Measurements from ENCODE around the gene COL21A1.

Gene COL21A1

GRCh38 chr6:56245903-56246351 is 1.5 kb downstream of the COL21A1 start:
- no peak for DNase-seq (ENCODE audit: low read depth in 2 of 2)

GRCh38 chr6:56244528-56245253 is 2.7 kb downstream of the COL21A1 start:
- DNase-seq (ENCODE audit: low read depth in 2 of 2): no peak

DNA sequence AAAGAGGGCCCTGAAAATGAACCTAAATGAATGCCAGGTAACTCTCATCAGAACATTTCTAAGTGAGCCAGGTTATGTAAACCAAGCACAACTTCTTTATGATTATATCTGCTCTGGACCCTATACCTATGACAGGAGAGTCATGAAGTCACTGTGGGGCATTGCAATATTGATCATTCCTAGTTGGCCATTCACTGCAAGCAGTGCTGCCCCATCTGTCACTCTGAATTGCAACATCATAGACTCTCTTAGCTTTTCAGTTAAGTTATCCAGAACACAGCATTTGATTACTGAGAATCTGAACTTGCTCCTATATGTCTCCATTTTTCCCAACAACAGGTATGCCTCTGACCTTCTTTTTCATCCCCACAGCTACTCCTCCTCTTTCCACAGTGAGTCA is 3.3 kb downstream of the COL21A1 start:
- DNase-seq (ENCODE audit: low read depth in 2 of 2): no peak

DNA sequence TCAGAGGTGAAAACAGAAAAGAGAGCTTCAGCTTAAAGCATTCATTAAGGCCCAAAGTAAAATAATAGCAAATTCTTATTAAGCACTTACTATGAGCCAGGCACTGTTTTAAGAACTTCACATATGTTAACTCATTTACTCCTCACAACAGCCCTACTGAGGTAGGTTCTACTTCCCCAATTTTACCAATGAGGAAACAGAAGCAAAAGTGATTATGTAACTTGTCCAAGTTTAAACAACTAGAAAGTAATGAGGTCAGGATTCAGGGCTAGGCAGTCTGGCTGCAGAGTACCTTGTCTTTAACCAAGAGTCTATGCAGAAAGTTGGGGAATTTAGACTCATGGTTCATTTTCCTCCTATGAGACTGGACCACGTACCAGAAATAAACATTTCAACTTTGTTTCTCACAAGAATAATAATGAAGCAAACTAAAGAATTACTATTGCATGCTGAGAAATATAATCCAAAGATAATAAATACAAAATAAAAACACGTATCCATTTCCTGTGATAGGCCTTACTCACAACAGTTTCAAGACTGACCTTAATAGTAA is 3.8 kb downstream of the COL21A1 start:
- DNase-seq (ENCODE audit: low read depth in 2 of 2): no peak

- no peak for DNase-seq (ENCODE audit: low read depth in 2 of 2)
Measured at GRCh38 chr6:56242346-56242745, 5.0 kb downstream of the COL21A1 start.

- DNase-seq (ENCODE audit: low read depth in 2 of 2): no peak
Measured at GRCh38 chr6:56241124-56241802, 6.1 kb downstream of the COL21A1 start.

GRCh38 chr6:56238352-56238751 is 9.0 kb downstream of the COL21A1 start:
- no peak for DNase-seq (ENCODE audit: low read depth in 2 of 2)

DNA sequence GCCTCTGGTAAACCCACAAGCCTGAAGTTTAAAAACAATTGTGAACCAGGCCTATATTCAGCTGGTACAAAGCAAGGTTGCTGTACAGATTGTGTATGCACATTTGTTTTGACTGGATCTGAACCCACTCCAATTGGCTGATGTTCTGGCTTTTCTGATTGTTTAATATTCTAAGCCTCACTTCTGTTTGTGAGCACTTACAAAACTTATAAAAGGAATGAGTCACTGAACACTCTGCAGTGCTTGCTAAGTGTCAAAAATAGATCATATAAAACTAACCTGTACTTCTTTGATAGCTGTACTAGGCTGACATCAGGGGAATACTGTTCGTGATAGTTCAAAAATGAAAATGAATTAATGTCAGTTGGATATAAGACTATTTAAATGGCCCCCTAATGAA is 12.1 kb downstream of the COL21A1 start:
- DNase-seq (ENCODE audit: low read depth in 2 of 2): no peak

GRCh38 chr6:56232436-56232835 is 14.9 kb downstream of the COL21A1 start:
- DNase-seq (ENCODE audit: low read depth in 2 of 2): no peak

DNA sequence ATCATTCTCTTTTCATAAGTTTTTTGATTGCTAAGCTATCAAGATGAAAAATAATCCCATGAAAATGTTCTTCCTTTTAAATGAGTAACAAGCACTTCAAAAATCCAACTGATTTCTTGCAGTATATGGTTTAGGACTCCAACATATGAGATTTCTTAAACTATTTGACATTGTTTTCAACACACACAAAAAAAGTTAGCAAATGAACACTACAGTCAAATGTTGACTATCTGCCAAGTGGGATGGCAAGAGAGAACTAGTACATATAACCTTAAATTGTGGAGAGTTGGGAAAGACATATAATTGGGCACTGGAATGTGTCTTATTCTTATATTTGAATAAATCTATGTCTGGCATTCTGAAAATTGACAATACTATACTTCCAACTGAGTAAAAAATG is 15.6 kb downstream of the COL21A1 start:
- no peak for DNase-seq (ENCODE audit: low read depth in 2 of 2)

DNA sequence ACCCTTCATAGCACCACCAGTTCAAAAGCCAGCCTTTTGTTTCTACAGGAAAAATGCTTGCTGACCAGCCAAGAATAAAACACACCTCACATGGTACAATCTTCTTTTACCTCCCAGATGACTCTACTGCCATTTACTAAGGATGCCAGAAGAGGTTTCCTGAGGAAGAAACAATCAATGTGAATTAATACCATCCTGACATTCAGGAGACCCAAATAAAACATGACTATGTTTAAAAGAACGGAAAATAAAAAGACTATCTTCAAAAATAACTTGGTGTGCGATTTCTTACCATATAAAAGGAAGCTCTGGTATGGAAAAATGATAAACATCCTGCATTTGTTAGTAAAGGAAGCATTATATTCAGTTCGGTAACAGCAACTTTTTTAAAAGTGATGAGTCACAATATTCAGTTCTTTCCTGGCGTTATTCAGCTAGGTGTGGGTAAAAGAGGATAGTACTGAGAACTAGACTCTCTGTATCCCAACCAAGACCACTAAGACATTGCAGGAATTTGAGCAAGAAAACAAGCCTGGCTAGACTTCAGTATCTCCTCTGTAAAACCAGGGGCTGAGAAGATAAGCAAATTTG is 16.3 kb downstream of the COL21A1 start:
- DNase-seq (ENCODE audit: low read depth in 2 of 2): no peak

DNA sequence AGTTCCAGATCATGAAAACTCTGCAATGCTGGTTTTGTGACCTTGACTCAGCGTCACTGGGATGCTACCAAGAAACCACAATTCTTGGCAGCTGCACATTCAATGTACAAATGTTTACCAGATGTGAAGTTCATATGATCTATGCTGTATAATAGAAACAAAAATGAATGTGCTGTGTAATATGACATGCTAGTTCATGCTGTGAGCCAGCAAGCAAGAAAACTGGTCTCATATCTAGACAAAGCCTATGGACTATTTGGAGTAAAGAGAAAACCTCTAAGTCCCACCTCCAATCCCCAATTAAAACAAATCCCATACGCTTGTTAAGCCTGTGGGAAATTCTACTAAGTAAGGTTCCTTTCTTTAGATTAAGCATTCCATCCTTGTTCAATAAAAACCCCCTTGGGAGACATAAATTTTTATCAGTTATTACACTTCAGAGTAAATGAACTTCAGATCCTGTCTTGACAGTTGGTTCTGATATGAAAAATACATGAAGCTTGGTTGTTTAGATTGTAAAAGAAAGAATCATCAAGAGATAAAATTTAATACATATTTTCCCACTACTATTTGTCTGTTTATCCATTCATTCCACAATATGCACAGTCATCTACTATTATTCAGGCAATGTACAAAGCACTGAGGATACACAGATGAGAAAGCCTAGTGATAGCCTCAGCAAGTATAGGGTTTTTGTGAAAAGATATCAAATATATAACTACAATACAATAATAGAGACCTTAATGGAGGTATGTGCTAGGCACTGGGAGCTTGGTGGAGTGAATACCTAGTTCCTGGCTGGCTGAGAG is 20.1 kb downstream of the COL21A1 start:
- DNase-seq (ENCODE audit: low read depth in 2 of 2): no peak

DNA sequence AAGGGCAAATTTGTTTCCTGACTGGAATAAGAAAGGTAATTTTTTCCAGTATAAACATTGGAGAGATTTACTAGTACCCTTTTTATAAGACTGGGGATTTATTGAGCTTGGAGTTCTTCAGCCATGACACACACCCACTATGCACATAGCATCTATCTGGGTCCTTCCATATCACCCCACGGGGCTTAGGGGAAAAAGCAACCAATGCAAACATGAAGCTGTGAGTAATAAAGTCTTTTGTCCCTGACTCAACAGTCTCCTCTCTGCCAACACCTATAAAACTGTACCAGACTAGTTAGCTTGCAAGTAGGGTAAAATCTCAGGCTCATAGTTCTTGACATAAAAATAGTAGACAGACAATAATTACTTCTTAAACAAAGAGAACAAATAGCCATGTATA is 23.4 kb downstream of the COL21A1 start:
- no peak for DNase-seq (ENCODE audit: low read depth in 2 of 2)

DNA sequence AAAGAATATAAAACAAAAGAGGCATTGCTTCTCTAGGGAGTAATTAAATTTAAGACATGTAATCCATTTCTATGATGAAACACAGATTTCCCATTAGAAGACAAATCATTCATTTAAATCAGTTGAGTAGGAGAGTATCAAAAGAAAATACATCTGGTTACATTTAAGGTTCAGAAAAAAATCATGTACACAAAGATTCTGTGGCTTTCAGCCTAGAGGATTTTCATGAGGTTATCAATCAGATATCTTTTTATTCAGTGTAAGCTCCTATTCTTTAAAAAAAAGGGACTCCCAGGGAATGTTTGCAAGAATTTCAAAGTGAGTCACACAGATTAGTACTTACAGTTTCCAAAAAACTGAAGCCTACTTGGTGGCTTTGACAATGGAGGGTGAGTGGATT is 24.9 kb downstream of the COL21A1 start:
- no peak for DNase-seq (ENCODE audit: low read depth in 2 of 2)

- DNase-seq (ENCODE audit: low read depth in 2 of 2): no peak
Measured at GRCh38 chr6:56220078-56220477, 27.3 kb downstream of the COL21A1 start.

- no peak for DNase-seq (ENCODE audit: low read depth in 2 of 2)
Measured at GRCh38 chr6:56214703-56215101, 32.7 kb downstream of the COL21A1 start.

DNA sequence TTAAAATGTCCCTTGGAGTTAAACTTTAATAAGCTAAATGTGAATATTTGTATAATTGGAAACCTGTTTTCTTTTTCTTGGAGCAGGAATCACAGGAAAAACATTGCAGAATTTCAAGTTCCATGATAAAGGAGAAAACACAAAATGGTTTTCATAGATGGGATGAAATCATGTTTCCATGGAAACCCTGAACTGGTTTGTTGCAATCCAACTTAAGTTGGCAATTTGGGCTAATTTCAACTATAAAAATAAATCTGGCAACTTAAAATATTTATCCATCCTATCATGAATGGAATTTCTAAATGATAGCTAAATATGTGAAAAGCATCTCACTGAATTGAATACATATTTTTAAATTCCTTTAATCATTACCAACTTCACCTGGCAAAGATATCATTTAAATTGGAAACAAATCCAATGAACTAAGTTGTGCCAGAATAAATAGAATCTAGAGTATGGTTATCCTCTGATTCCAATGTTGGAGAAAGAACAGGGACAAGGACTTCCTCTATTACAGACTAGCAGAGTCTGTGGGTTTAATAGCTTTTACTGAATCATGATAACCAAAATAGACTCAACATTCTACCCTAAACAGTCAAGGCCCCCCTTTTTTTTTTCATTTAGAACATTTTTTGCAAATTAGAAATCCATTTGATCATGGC is 33.2 kb downstream of the COL21A1 start:
- no peak for DNase-seq (ENCODE audit: low read depth in 2 of 2)

GRCh38 chr6:56211724-56212123 is 35.7 kb downstream of the COL21A1 start:
- no peak for DNase-seq (ENCODE audit: low read depth in 2 of 2)

DNA sequence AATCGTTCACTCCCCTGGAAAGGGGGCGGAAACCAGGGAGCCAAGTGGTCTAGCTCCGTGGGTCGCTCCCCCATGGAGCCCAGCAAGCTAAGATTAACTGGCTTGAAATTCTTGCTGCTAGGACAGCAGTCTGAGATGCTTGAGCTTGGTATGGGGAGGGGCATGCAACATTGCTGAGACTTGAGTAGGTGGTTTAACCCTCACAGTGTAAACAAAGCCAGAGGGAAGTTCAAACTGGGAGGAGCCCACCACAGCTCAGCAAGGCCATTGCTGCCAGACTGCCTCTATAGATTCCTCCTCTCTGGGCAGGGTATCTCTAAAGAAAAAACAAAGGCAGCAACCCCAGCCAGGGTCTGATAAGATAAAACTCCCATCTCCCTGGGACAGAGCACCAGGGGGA is 43.2 kb downstream of the COL21A1 start:
- DNase-seq (ENCODE audit: low read depth in 2 of 2): no peak

DNA sequence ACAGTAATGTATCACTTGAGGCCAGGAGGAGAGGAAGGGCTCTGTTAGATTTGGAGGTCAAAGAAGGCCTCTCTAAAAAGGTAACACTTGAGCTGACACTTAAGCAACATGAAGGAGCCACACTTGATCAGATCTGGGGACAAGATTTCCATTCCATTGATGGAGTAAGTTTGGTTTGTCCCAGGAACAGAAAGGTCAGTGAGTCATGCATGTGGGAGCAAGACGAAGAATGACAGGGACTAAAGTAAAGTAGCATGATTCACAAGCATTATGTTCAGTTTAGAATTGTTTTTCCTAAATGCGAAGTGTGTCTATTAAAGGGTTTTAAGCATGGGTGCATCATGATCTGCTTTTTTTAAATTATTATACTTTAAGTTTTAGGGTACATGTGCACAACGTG is 47.4 kb downstream of the COL21A1 start:
- DNase-seq (ENCODE audit: low read depth in 2 of 2): no peak

DNA sequence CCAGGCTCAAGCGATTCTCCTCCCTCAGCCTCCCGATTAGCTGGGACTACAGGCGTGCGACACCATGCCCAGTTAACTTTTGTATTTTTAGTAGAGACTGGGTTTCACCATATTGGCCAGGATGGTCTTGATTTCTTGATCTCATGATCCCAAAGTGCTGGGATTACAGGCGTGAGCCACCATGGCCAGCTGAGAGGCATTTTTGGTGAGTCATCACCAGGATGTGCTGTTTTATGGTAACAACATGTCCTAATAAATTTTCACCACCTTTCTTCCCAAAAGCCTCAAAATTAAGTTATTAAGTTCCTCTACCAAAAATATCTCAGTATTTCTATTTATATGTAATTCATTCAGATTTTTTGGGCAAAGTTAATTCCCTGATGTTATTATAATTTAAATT is 53.5 kb downstream of the COL21A1 start:
- DNase-seq (ENCODE audit: low read depth in 2 of 2): no peak
